K562 (cell line): ENCODE results near the gene ECHDC3. TPM values are rescaled to one million over a fixed set of nuclear protein-coding genes. Genes with fewer than 3 reads are reported as not detected.
A peak's percentile ranks its signal among the peaks of the same experiment; 100 is the strongest.

ENCODE experiments used
- MTA3 ChIP-seq: fragments of 450-650 bp; formaldehyde crosslinking; IDR thresholded peaks from 2 replicates; pipeline ENCODE4 v1.6.1; 2017; ENCODE audit warnings: mild to moderate bottlenecking, borderline replicate concordance
- MYC ChIP-seq, 2 experiments: fragments of 250-450 bp in 1 of 2; sonication (Bioruptor Pico) in 1 of 2; IDR thresholded peaks; 2 replicates each; pipeline versions ENCODE4 v1.5.1 to v1.6.1; 2012 to 2021; ENCODE audit warnings: low read depth in 2 of 2, borderline replicate concordance in 1 of 2, improper control_type of control experiment in 1 of 2, low read length in 1 of 2, mild to moderate bottlenecking in 1 of 2, moderate library complexity in 1 of 2
- NONO ChIP-seq, 2 experiments: fragments of 200-400 bp in 1 of 2; fragments of 450-650 bp in 1 of 2; formaldehyde crosslinking in 1 of 2; IDR thresholded peaks; 2 replicates each; pipeline ENCODE4 v1.6.1; 2017; ENCODE audit warnings: low read depth in 2 of 2, mild to moderate bottlenecking in 2 of 2, moderate library complexity in 2 of 2, low read length in 1 of 2
- PHTF2 ChIP-seq: fragments of 250-450 bp; sonication (Bioruptor Pico); IDR thresholded peaks from 2 replicates; pipeline ENCODE4 v1.5.0; 2021; ENCODE audit warnings: mild to moderate bottlenecking
- PRMT5 ChIP-seq: sonication (generic); formaldehyde crosslinking; IDR thresholded peaks from 2 replicates; pipeline ENCODE4 v1.5.0; 2020; ENCODE audit warnings: missing genetic modification reagents
- SNAPC5 ChIP-seq: fragments of 250-450 bp; sonication (Bioruptor Pico); IDR thresholded peaks from 2 replicates; pipeline ENCODE4 v1.8.0; 2021; ENCODE audit warnings: moderate library complexity, mild to moderate bottlenecking, inconsistent platforms
- ZNF232 ChIP-seq: sonication (generic); formaldehyde crosslinking; IDR thresholded peaks from 2 replicates; pipeline ENCODE4 v1.8.0; 2022; ENCODE audit warnings: mild to moderate bottlenecking, missing genetic modification reagents
- ZNF263 ChIP-seq: sonication (generic); formaldehyde crosslinking; IDR thresholded peaks from 2 replicates; pipeline ENCODE4 v1.8.0; 2022; ENCODE audit warnings: mild to moderate bottlenecking, missing genetic modification reagents, borderline replicate concordance
- ZNF282 ChIP-seq: sonication (generic); formaldehyde crosslinking; IDR thresholded peaks from 2 replicates; pipeline ENCODE4 v1.8.1; 2023; ENCODE audit warnings: missing genetic modification reagents
- polyA plus RNA-seq, 8 experiments: library from polyadenylated mRNA; depleted of rRNA in 4 of 8; stranded (reverse) in 5 of 8; unstranded in 3 of 8; fragments of >200 nt; fragmentation: Nextera tagmentation in 2 of 8; fragmentation: Illumina TruSeq in 1 of 8; extraction: Ambion mirVana in 2 of 8; extraction: Trizol in 1 of 8; gene quantifications; 2 replicates each; pipeline versions ENCODE4 v1.2.1 to v1.2.3, GENCODE V29; 2011 to 2014; ENCODE audit warnings: inconsistent platforms in 1 of 8, missing spikeins in 1 of 8
- total RNA-seq, 7 experiments: library from RNA; depleted of rRNA in 6 of 7; stranded (reverse); fragments of >200 nt in 6 of 7; fragmentation: Illumina TruSeq in 2 of 7; extraction: Trizol in 2 of 7; gene quantifications; 2 replicates each; pipeline versions ENCODE4 v1.2.1 to v1.2.3, GENCODE V29; 2011 to 2021; ENCODE audit warnings: low replicate concordance in 1 of 7
- TF ChIP-seq, protein P1 (sequence below), 2 experiments: fragments of 450-650 bp; formaldehyde crosslinking in 1 of 2; IDR thresholded peaks; 2 replicates each; pipeline versions ENCODE4 v1.4.0 to v1.6.1; 2014 to 2020; ENCODE audit warnings: mild to moderate bottlenecking in 2 of 2, borderline replicate concordance in 1 of 2, low read depth in 1 of 2
- TF ChIP-seq, protein P2 (sequence below): sonication (generic); formaldehyde crosslinking; IDR thresholded peaks from 2 replicates; pipeline ENCODE4 v1.8.0; 2022; ENCODE audit warnings: missing genetic modification reagents, mild to moderate bottlenecking, moderate library complexity, borderline replicate concordance
- TF ChIP-seq, protein P3 (sequence below): fragments of 250-450 bp; sonication (Bioruptor Pico); IDR thresholded peaks from 2 replicates; pipeline ENCODE4 v1.4.0; 2020; ENCODE audit warnings: mild to moderate bottlenecking, moderate library complexity

Gene ECHDC3
- total and polyA plus RNA-seq, 9 of the 15 experiments (the other 6 are each of a cell fraction or from before 2014, with no cell fraction given), result 0.53 to 21.9 (median 15.7) TPM

GRCh38 chr10:11742009-11742778 is at the start of gene ECHDC3 (continued):
- TF ChIP-seq, protein P1, sequence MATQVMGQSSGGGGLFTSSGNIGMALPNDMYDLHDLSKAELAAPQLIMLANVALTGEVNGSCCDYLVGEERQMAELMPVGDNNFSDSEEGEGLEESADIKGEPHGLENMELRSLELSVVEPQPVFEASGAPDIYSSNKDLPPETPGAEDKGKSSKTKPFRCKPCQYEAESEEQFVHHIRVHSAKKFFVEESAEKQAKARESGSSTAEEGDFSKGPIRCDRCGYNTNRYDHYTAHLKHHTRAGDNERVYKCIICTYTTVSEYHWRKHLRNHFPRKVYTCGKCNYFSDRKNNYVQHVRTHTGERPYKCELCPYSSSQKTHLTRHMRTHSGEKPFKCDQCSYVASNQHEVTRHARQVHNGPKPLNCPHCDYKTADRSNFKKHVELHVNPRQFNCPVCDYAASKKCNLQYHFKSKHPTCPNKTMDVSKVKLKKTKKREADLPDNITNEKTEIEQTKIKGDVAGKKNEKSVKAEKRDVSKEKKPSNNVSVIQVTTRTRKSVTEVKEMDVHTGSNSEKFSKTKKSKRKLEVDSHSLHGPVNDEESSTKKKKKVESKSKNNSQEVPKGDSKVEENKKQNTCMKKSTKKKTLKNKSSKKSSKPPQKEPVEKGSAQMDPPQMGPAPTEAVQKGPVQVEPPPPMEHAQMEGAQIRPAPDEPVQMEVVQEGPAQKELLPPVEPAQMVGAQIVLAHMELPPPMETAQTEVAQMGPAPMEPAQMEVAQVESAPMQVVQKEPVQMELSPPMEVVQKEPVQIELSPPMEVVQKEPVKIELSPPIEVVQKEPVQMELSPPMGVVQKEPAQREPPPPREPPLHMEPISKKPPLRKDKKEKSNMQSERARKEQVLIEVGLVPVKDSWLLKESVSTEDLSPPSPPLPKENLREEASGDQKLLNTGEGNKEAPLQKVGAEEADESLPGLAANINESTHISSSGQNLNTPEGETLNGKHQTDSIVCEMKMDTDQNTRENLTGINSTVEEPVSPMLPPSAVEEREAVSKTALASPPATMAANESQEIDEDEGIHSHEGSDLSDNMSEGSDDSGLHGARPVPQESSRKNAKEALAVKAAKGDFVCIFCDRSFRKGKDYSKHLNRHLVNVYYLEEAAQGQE (IDR thresholded peaks at IDR 0.05; ENCODE audit: borderline replicate concordance), result peak; percentile 34
- TF ChIP-seq, protein P1 (CRISPR knock-in tag; IDR thresholded peaks at IDR 0.05; ENCODE audit: low read depth), result peak; percentile 76; the same call in 1 of the 2 replicates
- peak; percentile 35; the same call in 1 of the 2 replicates for TF ChIP-seq ZNF282 (CRISPR knock-in tag)
- peak; percentile 46; the same call in 1 of the 2 replicates for TF ChIP-seq ZNF263 (CRISPR knock-in tag)
- TF ChIP-seq, protein P2, sequence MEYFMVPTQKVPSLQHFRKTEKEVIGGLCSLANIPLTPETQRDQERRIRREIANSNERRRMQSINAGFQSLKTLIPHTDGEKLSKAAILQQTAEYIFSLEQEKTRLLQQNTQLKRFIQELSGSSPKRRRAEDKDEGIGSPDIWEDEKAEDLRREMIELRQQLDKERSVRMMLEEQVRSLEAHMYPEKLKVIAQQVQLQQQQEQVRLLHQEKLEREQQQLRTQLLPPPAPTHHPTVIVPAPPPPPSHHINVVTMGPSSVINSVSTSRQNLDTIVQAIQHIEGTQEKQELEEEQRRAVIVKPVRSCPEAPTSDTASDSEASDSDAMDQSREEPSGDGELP (CRISPR knock-in tag), result 0 out of 2 replicates have a peak, but pooled peaks have one; percentile 33
- TF ChIP-seq, protein P3, sequence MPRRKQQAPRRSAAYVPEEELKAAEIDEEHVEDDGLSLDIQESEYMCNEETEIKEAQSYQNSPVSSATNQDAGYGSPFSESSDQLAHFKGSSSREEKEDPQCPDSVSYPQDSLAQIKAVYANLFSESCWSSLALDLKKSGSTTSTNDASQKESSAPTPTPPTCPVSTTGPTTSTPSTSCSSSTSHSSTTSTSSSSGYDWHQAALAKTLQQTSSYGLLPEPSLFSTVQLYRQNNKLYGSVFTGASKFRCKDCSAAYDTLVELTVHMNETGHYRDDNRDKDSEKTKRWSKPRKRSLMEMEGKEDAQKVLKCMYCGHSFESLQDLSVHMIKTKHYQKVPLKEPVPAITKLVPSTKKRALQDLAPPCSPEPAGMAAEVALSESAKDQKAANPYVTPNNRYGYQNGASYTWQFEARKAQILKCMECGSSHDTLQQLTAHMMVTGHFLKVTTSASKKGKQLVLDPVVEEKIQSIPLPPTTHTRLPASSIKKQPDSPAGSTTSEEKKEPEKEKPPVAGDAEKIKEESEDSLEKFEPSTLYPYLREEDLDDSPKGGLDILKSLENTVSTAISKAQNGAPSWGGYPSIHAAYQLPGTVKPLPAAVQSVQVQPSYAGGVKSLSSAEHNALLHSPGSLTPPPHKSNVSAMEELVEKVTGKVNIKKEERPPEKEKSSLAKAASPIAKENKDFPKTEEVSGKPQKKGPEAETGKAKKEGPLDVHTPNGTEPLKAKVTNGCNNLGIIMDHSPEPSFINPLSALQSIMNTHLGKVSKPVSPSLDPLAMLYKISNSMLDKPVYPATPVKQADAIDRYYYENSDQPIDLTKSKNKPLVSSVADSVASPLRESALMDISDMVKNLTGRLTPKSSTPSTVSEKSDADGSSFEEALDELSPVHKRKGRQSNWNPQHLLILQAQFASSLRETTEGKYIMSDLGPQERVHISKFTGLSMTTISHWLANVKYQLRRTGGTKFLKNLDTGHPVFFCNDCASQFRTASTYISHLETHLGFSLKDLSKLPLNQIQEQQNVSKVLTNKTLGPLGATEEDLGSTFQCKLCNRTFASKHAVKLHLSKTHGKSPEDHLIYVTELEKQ (CRISPR knock-in tag), result no peak
- TF ChIP-seq NONO (IDR thresholded peaks at IDR 0.05; ENCODE audit: low read depth in 2 of 2, low read length in 1 of 2), result peak; percentile 54 to 65
- no peak for TF ChIP-seq ZNF232
- peak; percentile 25; the same call in 1 of the 2 replicates for TF ChIP-seq MYC (IDR thresholded peaks at IDR 0.05; ENCODE audit: low read depth, low read length)
- TF ChIP-seq MYC (CRISPR knock-in tag; IDR thresholded peaks at IDR 0.05; ENCODE audit: borderline replicate concordance, low read depth), result no peak
- TF ChIP-seq PHTF2, result no peak
- TF ChIP-seq SNAPC5, result no peak
- TF ChIP-seq MTA3, result peak; percentile 24; the same call in 1 of the 2 replicates
- no peak for TF ChIP-seq PRMT5 (CRISPR knock-in tag)
